T-helper 17 cell (primary cell): ENCODE measurements around the gene XAGE5. TPM values are rescaled to one million over a fixed set of nuclear protein-coding genes. Genes with fewer than 3 reads are reported as not detected.
"Not testable (repeated sequence)": the region's sequence is repeated elsewhere in the genome, so short reads cannot be mapped to it uniquely, and the experiment has no call there.

Experiments used
- ATAC-seq: fragments of 150-1000 bp; cut with Tn5 transposase; 2 replicates; pipeline ENCODE4 v1.10.0; 2021; ENCODE audit warnings: mild to moderate bottlenecking, moderate library complexity
- DNase-seq, 3 donors: peaks; one replicate each; pipeline versions ENCODE4 v3.0.0 to v3.0.0-alpha.2; 2020 to 2021
- H3K9me3 ChIP-seq: one replicate; pipeline ENCODE4 v1.7.0; 2013; ENCODE audit warnings: low read length, mild to moderate bottlenecking; ENCODE audit not compliant: control insufficient read depth, poor library complexity, severe bottlenecking
- H3K27ac Mint-ChIP-seq: one replicate; pipeline ENCODE4 v1.8.0; 2022; ENCODE audit warnings: mild to moderate bottlenecking, moderate library complexity, mixed read lengths
- H3K27me3 Mint-ChIP-seq: one replicate; pipeline ENCODE4 v1.8.0; 2022; ENCODE audit warnings: mixed read lengths
- H3K36me3 Mint-ChIP-seq: one replicate; pipeline ENCODE4 v1.8.0; 2022; ENCODE audit warnings: low read depth, mixed read lengths
- H3K4me1 Mint-ChIP-seq: one replicate; pipeline ENCODE4 v1.8.0; 2022; ENCODE audit warnings: mild to moderate bottlenecking, mixed read lengths
- H3K4me3 Mint-ChIP-seq: one replicate; pipeline ENCODE4 v1.8.0; 2022; ENCODE audit warnings: mild to moderate bottlenecking, moderate library complexity, mixed read lengths
- total RNA-seq, 4 donors: library from RNA in 2 of 4; stranded (reverse) in 2 of 4; gene quantifications; one replicate each; pipeline ENCODE4 v1.2.3 and lab custom pipeline; 2022 to 2026

The XAGE5 gene, protein sequence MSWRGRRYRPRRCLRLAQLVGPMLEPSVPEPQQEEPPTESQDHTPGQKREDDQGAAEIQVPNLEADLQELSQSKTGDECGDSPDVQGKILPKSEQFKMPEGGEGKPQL
- total RNA-seq (not detected), total RNA-seq (lab: John Stamatoyannopoulos, UW) (0 reads per million in 2 donors)

DNA sequence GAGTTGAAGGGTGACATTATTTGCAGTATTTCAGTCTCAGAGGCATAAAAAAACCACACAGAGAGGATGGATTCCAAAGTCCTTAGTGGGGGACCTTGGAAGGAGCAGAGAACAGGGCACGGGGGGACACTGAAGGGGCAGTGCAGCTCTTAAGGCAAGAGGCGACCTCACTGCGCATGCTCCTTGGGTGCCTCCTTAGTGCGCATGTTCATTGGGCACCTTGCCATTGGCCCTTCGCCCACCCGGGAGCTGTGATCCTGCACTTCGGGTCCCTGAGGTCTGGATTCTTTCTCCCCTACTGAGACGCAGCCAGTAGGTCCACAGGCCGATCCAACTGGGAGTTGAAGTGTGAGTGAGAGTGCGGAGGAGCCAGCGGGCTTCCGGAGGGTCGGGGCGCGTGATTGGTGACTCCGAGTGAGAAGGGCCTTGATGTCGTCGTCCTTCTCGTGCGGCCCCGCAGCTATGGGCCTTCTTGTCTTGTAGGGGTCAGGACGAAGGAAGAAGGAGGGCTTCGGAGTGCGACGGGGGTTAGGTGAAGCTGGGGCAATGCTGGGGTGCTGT, at the start of gene XAGE5:
XAGE5 (plus strand) TSS at position 223 of the 561 bp plus-strand sequence. CDS start 1,280 bp downstream, outside the sequence.
- Mint-ChIP-seq H3K4me1 (no peaks in the 10 kb centered on the region), H3K27ac (no peak within 1 kb of the TSS), H3K27me3 (peaks cover under 1% of the 10 kb centered on the region), H3K36me3 (no peaks in the 10 kb centered on the region), H3K4me3 (no peak within 1 kb of the TSS)
- DNase-seq (no peak), ATAC-seq (no peak)
- H3K9me3 ChIP-seq = no peaks in the 10 kb centered on the region

GRCh38 chrX:52765983-52766382, 45.1 kb upstream of the XAGE5 start:
- not testable (repeated sequence) for H3K4me1 Mint-ChIP-seq, H3K27ac Mint-ChIP-seq, H3K36me3 Mint-ChIP-seq, H3K9me3 ChIP-seq, DNase-seq, ATAC-seq, H3K27me3 Mint-ChIP-seq, H3K4me3 Mint-ChIP-seq

DNA sequence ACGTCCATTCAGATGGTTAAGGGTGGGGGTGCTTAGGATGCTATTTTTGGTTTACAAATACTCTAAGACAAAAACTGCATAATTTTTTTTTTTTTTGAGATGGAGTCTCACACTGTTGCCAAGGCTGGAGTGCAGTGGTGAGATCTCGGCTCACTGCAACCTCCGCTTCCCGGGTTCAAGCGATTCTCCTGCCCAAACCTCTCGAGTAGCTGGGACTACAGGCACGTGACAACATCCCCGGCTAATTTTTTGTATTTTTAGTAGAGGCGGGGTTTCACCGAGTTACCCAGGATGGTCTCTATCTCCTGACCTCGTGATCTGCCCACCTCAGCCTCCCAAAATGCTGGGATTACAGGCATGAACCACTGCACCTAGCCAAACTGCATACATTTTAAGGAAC, 37.6 kb upstream of the XAGE5 start:
- ATAC-seq, H3K27ac Mint-ChIP-seq, H3K27me3 Mint-ChIP-seq: not testable (repeated sequence)

DNA sequence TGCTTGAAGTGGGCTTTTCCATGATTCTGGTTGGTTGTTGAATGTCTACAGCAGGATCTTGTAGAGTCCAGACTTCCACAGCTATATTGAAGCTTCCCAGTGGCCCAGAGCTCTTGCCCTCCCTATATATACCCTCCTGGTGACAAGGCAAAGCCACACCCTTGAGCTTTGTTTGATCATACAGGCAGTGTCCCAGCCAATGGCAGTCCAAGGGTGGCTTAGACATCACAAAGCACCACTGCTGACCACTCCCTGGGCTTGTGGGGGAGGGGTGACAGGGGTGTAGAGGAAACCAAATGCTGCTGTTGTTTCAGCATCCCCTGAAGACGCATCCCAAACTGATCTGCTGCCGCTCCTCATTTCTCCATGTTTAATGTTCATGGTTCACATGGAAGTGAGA, 13.8 kb upstream of the XAGE5 start, which contains the start of gene SPANXN5:
SPANXN5 (minus strand) TSS at position 101 of the 400 bp plus-strand sequence; CDS start at position 22, 79 bp downstream.
- not testable (repeated sequence) for ATAC-seq, H3K36me3 Mint-ChIP-seq, H3K4me1 Mint-ChIP-seq, H3K9me3 ChIP-seq, H3K4me3 Mint-ChIP-seq, H3K27ac Mint-ChIP-seq, DNase-seq
- H3K27me3 Mint-ChIP-seq = peaks cover 14% of the 10 kb centered on the region

More for the DNA sequence above, 37.6 kb upstream of the XAGE5 start:
- not testable (repeated sequence) for H3K4me1 Mint-ChIP-seq, H3K36me3 Mint-ChIP-seq, H3K4me3 Mint-ChIP-seq, H3K9me3 ChIP-seq, DNase-seq

- H3K36me3 Mint-ChIP-seq, H3K27me3 Mint-ChIP-seq, ATAC-seq, H3K4me1 Mint-ChIP-seq, H3K4me3 Mint-ChIP-seq, H3K27ac Mint-ChIP-seq, DNase-seq, H3K9me3 ChIP-seq: not testable (repeated sequence)
Observed at GRCh38 chrX:52804876-52805275, 6.2 kb upstream of the XAGE5 start.

DNA sequence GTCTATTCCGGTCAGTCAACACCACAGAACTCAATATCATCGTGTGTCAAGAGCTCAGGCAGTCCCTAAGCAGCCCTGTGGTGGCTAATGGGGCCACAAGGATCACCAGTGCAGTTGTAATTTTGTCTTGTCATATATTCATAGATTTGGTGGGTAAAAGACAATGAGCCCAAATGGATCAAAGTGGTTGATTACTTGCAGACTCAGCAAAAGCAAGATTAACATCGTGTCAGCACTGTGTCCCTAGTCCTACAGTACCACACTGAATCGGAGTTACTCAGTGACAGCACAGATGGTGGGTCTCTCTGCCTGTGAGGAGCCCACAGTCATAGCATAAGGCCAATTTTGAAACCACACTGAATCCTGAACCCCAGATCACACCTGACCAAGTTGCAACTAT, 8.7 kb downstream of the XAGE5 start:
- no peak for ATAC-seq
- no peak for DNase-seq
- H3K9me3 ChIP-seq = no peaks in the 10 kb centered on the region
- Mint-ChIP-seq H3K4me3 (no peak overlapping the region), H3K27ac (no peak overlapping the region), H3K36me3 (no peaks in the 10 kb centered on the region), H3K4me1 (no peaks in the 10 kb centered on the region), H3K27me3 (no peaks in the 10 kb centered on the region)

DNA sequence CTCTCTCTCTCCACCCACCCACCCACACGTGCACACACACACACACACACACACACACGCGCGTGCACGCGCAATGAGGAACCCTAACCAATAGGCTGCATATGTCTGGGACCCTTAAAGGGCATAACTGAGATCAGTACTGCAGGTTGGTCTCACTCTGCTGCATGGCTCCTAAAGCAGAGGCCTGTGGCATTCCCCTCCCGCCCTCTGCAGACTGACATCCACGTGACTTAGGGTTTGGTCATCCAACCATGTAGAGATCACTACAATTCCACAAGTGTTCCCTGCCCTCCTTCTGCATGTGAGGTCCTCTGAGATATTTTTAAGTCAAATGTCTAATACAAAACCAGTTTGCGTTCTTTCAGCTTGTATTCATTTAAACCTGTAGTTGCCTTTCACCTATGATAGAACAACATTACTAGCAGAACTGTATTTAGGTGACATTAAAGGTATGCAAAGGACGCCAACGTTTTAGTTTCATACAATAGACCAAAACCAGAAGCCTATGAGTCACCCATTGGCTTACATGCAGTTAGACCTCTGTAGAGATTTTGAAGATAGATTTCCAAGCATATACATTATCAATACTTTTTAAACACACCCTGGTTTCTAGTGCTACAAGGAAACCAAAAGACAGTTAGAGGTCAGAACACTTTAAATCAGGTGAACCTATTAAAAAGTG, 10.1 kb downstream of the XAGE5 start:
- ATAC-seq (no peak), DNase-seq (no peak)
- no peak overlapping the region for H3K27ac Mint-ChIP-seq
- H3K4me3 Mint-ChIP-seq = no peak overlapping the region
- H3K4me1 Mint-ChIP-seq = no peaks in the 10 kb centered on the region
- no peaks in the 10 kb centered on the region for H3K36me3 Mint-ChIP-seq
- H3K9me3 ChIP-seq = no peaks in the 10 kb centered on the region
- H3K27me3 Mint-ChIP-seq = no peaks in the 10 kb centered on the region

- no peaks in the 10 kb centered on the region for H3K27me3 Mint-ChIP-seq
- DNase-seq (no peak), ATAC-seq (no peak)
- no peaks in the 10 kb centered on the region for H3K9me3 ChIP-seq
- no peak overlapping the region for H3K27ac Mint-ChIP-seq
- H3K4me3 Mint-ChIP-seq = no peak overlapping the region
- H3K36me3 Mint-ChIP-seq = no peaks in the 10 kb centered on the region
- no peaks in the 10 kb centered on the region for H3K4me1 Mint-ChIP-seq
Observed at GRCh38 chrX:52824608-52825007, 13.5 kb downstream of the XAGE5 start.

- Mint-ChIP-seq H3K4me1 (no peaks in the 10 kb centered on the region), H3K36me3 (no peaks in the 10 kb centered on the region), H3K4me3 (no peak overlapping the region), H3K27me3 (peaks cover 14% of the 10 kb centered on the region), H3K27ac (no peak overlapping the region)
- no peak for DNase-seq
- ATAC-seq = no peak
- H3K9me3 ChIP-seq = no peaks in the 10 kb centered on the region
Observed at GRCh38 chrX:52830551-52830950, 19.5 kb downstream of the XAGE5 start.

DNA sequence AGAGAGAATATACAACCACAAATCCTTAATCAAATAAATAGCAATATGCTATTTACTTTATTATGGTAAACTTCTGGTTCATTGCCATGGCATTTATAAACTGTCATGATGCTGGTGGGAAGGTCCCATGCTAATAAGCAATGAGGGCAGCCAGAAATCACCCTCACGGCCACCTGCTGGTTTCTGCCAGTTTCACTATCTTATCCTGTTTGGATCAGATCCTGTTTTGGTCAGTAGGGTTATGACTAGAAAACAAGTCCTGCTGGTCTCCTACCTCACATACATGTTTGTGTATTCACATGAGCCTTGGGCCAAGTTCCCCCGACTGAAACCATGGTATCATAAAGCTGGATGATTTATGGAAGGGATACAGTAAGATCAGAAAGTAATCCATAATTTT, 28.1 kb downstream of the XAGE5 start:
- no peak for DNase-seq
- no peak for ATAC-seq
- Mint-ChIP-seq H3K36me3 (no peaks in the 10 kb centered on the region), H3K4me1 (no peaks in the 10 kb centered on the region), H3K27ac (no peak overlapping the region), H3K4me3 (no peak overlapping the region), H3K27me3 (no peaks in the 10 kb centered on the region)
- no peaks in the 10 kb centered on the region for H3K9me3 ChIP-seq

GRCh38 chrX:52843619-52844018, 32.5 kb downstream of the XAGE5 start:
- H3K36me3 Mint-ChIP-seq, ATAC-seq, DNase-seq, H3K4me3 Mint-ChIP-seq, H3K4me1 Mint-ChIP-seq, H3K27ac Mint-ChIP-seq, H3K9me3 ChIP-seq: not testable (repeated sequence)
- H3K27me3 Mint-ChIP-seq = peaks cover 13% of the 10 kb centered on the region

DNA sequence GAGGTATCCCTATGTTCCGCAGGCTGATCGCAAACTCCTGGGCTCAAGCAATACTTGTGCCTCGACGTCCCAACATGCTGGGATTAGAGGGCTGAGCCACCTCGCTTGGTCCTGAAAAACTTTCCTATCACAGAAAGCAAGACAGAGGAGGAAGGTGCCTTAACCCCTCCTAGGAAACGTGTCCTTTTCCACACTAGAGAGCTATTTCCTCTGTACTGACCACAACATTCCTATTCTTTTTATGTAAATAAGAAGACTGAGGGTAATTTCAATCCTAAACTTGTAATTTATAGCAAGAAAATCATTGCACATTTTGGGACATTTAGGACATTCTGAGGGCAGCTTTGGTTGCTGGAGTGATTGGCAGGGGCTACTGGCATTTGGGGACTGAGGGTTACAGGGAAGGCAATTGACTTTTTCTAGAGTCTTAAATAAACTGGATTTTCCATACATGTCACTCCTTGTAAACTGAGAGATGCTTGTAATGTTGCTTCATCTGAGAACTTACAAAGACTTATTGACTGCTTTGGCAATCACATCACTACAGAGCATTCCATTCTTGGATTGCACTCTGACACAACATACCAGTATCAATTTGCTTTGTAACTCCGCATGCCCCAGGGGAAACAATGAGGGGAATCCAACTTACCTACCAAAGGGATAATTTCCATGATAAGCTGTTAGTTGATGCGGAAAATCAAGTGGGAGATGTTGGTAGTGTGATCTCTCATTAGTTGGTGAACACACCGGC, 41.2 kb downstream of the XAGE5 start:
- Mint-ChIP-seq H3K4me3 (no peak overlapping the region), H3K4me1 (no peaks in the 10 kb centered on the region), H3K36me3 (peaks cover 3% of the 10 kb centered on the region), H3K27me3 (peaks cover 20% of the 10 kb centered on the region), H3K27ac (no peak overlapping the region)
- no peak for ATAC-seq
- H3K9me3 ChIP-seq = no peaks in the 10 kb centered on the region
- no peak for DNase-seq

- H3K9me3 ChIP-seq, H3K36me3 Mint-ChIP-seq, ATAC-seq, H3K27ac Mint-ChIP-seq, H3K4me3 Mint-ChIP-seq, DNase-seq, H3K4me1 Mint-ChIP-seq: not testable (repeated sequence)
- H3K27me3 Mint-ChIP-seq = peaks cover 12% of the 10 kb centered on the region
Observed at GRCh38 chrX:52856991-52857525, 46.0 kb downstream of the XAGE5 start.
